K562 (cell line): ENCODE data around the gene ANKRD12. TPM values are rescaled to one million over a fixed set of nuclear protein-coding genes. Genes with fewer than 3 reads are reported as not detected.
A peak's percentile ranks its signal among the peaks of the same experiment; 100 is the strongest.

ENCODE experiments used
- ATAC-seq: fragments of 200-7000 bp; cut with Tn5 transposase; 3 replicates; pipeline ENCODE4 v1.9.1; 2020; ENCODE audit warnings: moderate library complexity
- BruUV-seq: library from RNA; stranded (reverse); fragments of 400-500 nt; replicated peaks from 2 replicates; lab custom pipeline; 2021; lab: Mats Ljungman, UMichigan
- CTCF ChIA-PET: fragments of 300-600 bp; formaldehyde crosslinking; extraction: SDS; loops from one replicate; lab custom pipeline; 2021; ENCODE audit warnings: low intra/inter-chr PET ratio; lab: Yijun Ruan, JAX
- POLR2A ChIA-PET: fragments of 300-600, 350-650 bp; sonication (Branson Sonifier 250); formaldehyde crosslinking; extraction: SDS; loops from one replicate; lab custom pipeline; 2021; ENCODE audit warnings: antibody characterized with exemption, inconsistent platforms; lab: Yijun Ruan, JAX
- DNase-seq, 4 experiments: peaks; one replicate each; pipeline versions ENCODE4 v3.0.0 to v3.0.0-alpha.2; 2011 to 2018; ENCODE audit warnings: low spot score in 3 of 4, mixed read lengths in 3 of 4; ENCODE audit errors: extremely low read depth in 1 of 4
- FAIRE-seq: peaks from 2 replicates; lab custom pipeline; 2011; peaks lifted over from hg19 to GRCh38; lab: Jason Lieb, UNC
- H2AFZ ChIP-seq: 2 replicates; pipeline ENCODE4 v1.6.0; 2011; ENCODE audit warnings: low read depth, low read length, control low read depth, inconsistent platforms
- H3K27ac ChIP-seq: fragments of 200-600 bp; 3 replicates; pipeline ENCODE4 v1.8.0; 2011; ENCODE audit warnings: low read depth, mild to moderate bottlenecking, control low read depth, inconsistent platforms, low read length, moderate library complexity, mixed read lengths; ENCODE audit errors: extremely low read depth
- H3K27me3 ChIP-seq, 2 experiments: fragments of 300-600 bp in 1 of 2; 2 replicates in 1 of 2; 3 replicates in 1 of 2; pipeline versions ENCODE4 v1.6.0 to v1.8.0; 2011; ENCODE audit warnings: inconsistent platforms in 2 of 2, low read length in 2 of 2, mild to moderate bottlenecking in 1 of 2, mixed read lengths in 1 of 2, moderate library complexity in 1 of 2; ENCODE audit not compliant: control insufficient read depth in 2 of 2, insufficient read depth in 2 of 2
- H3K36me3 ChIP-seq: fragments of 300-600 bp; 3 replicates; pipeline ENCODE4 v1.8.0; 2011; ENCODE audit warnings: mild to moderate bottlenecking, low read length, inconsistent platforms; ENCODE audit not compliant: control insufficient read depth, insufficient read depth
- H3K4me1 ChIP-seq, 2 experiments: fragments of 200-600 bp in 1 of 2; replicated peaks in 1 of 2; 2 replicates in 1 of 2; 3 replicates in 1 of 2; pipeline versions ENCODE4 v1.5.1 to v1.8.0; 2011; ENCODE audit warnings: inconsistent platforms in 2 of 2, low read length in 2 of 2, mild to moderate bottlenecking in 1 of 2, mixed read lengths in 1 of 2, moderate library complexity in 1 of 2; ENCODE audit not compliant: control insufficient read depth in 2 of 2, insufficient read depth in 2 of 2
- H3K4me2 ChIP-seq: 2 replicates; pipeline ENCODE4 v1.6.1; 2011; ENCODE audit warnings: low read length, control low read depth, inconsistent platforms, mixed read lengths; ENCODE audit not compliant: insufficient read depth
- H3K4me3 ChIP-seq: fragments of 200-600 bp; sonication (generic), shearing (Covaris generic); 2 replicates; pipeline ENCODE4 v1.5.1; 2016; ENCODE audit warnings: control low read depth, inconsistent platforms
- H3K79me2 ChIP-seq: fragments of 200-600 bp; 3 replicates; pipeline ENCODE4 v1.8.0; 2011; ENCODE audit warnings: low read length, inconsistent platforms; ENCODE audit not compliant: control insufficient read depth, insufficient read depth
- H3K9ac ChIP-seq, 2 experiments: 2 replicates each; pipeline versions ENCODE4 v1.6.0 to v1.6.1; 2011; ENCODE audit warnings: low read depth in 2 of 2, low read length in 2 of 2, control low read depth in 1 of 2, inconsistent platforms in 1 of 2, mild to moderate bottlenecking in 1 of 2, mixed read lengths in 1 of 2; ENCODE audit not compliant: insufficient read depth in 1 of 2
- H3K9me1 ChIP-seq: one replicate; pipeline ENCODE4 v1.6.0; 2011; ENCODE audit warnings: inconsistent platforms, mild to moderate bottlenecking, low read length, moderate library complexity; ENCODE audit not compliant: control insufficient read depth, insufficient read depth
- H3K9me3 ChIP-seq: replicated peaks from 2 replicates; pipeline ENCODE4 v1.5.1; 2011; ENCODE audit warnings: low read depth, low read length, inconsistent platforms; ENCODE audit not compliant: control insufficient read depth, insufficient read depth
- H4K20me1 ChIP-seq: replicated peaks from 2 replicates; pipeline ENCODE4 v1.6.1; 2011; ENCODE audit warnings: low read length, inconsistent platforms, mixed read lengths; ENCODE audit not compliant: control insufficient read depth, insufficient read depth
- CREB5 ChIP-seq: fragments of 250-450 bp; sonication (Bioruptor Pico); IDR thresholded peaks from 2 replicates; pipeline ENCODE4 v1.5.0; 2020; ENCODE audit warnings: mild to moderate bottlenecking
- CTCFL ChIP-seq: IDR thresholded peaks from 2 replicates; pipeline ENCODE4 v1.6.1; 2011; ENCODE audit warnings: borderline replicate concordance, low read depth, mild to moderate bottlenecking, moderate library complexity, low read length; ENCODE audit not compliant: insufficient read depth, poor library complexity, severe bottlenecking
- ELK1 ChIP-seq: sonication (generic); formaldehyde crosslinking; IDR thresholded peaks from 2 replicates; pipeline ENCODE4 v1.8.1; 2022; ENCODE audit warnings: missing genetic modification reagents
- ETV5 ChIP-seq: sonication (generic); formaldehyde crosslinking; IDR thresholded peaks from 2 replicates; pipeline ENCODE4 v1.4.0; 2020; ENCODE audit warnings: low read depth, mild to moderate bottlenecking, missing genetic modification reagents
- GATA2 ChIP-seq: sonication (generic); formaldehyde crosslinking; IDR thresholded peaks from 2 replicates; pipeline ENCODE4 v1.4.0; 2020; ENCODE audit warnings: mild to moderate bottlenecking, missing genetic modification reagents
- KLF10 ChIP-seq: fragments of 250-450 bp; sonication (Bioruptor Pico); IDR thresholded peaks from 2 replicates; pipeline ENCODE4 v1.6.1; 2021; ENCODE audit warnings: matching md5 sums
- MCM7 ChIP-seq, 2 experiments: fragments of 450-650 bp; IDR thresholded peaks; 2 replicates each; pipeline ENCODE4 v1.6.1; 2016 to 2018
- NCOA6 ChIP-seq: fragments of 450-650 bp; IDR thresholded peaks from 2 replicates; pipeline ENCODE4 v1.6.1; 2017; ENCODE audit warnings: mild to moderate bottlenecking
- NR2C1 ChIP-seq, 2 experiments: fragments of 450-650 bp; IDR thresholded peaks; 2 replicates each; pipeline ENCODE4 v1.6.1; 2017; ENCODE audit warnings: mild to moderate bottlenecking in 2 of 2, antibody characterized with exemption in 1 of 2, inconsistent platforms in 1 of 2, missing compliant biosample characterization in 1 of 2, missing genetic modification characterization in 1 of 2
- PML ChIP-seq: IDR thresholded peaks from 2 replicates; pipeline ENCODE4 v1.6.1; 2012; ENCODE audit warnings: low read length, inconsistent platforms
- POLR2AphosphoS2 ChIP-seq: IDR thresholded peaks from 2 replicates; pipeline ENCODE4 v1.6.1; 2012; ENCODE audit warnings: low read length, improper control_type of control experiment
- SMARCA4 ChIP-seq: fragments of 450-650 bp; IDR thresholded peaks from 2 replicates; pipeline ENCODE4 v1.6.1; 2016
- TAL1 ChIP-seq: fragments of 450-650 bp; IDR thresholded peaks from 2 replicates; pipeline ENCODE4 v1.6.1; 2016; ENCODE audit warnings: mild to moderate bottlenecking
- U2AF1 ChIP-seq: fragments of 200-400 bp; formaldehyde crosslinking; optimal IDR thresholded peaks from 2 replicates; pipeline ENCODE3; 2017; ENCODE audit warnings: mild to moderate bottlenecking, low read depth, low read length, moderate library complexity
- ZBTB11 ChIP-seq, 3 experiments: fragments of 200-800 bp in 1 of 3; fragments of 250-450 bp in 1 of 3; fragments of 450-650 bp in 1 of 3; sonication (Bioruptor Pico) in 1 of 3; sonication (Bioruptor generic) in 1 of 3; formaldehyde crosslinking in 1 of 3; IDR thresholded peaks; 2 replicates each; pipeline versions ENCODE4 v1.6.1 to v1.8.0; 2016 to 2022; ENCODE audit warnings: mild to moderate bottlenecking in 2 of 3, missing genetic modification characterization in 2 of 3, missing compliant biosample characterization in 1 of 3, moderate library complexity in 1 of 3
- in situ Hi-C: fragments of 300-500 bp; cut with MboI; formaldehyde crosslinking; loops from 4 replicates; pipeline ENCODE4 v1.15.0; 2018; ENCODE audit warnings: inconsistent platforms, mixed read lengths
- intact Hi-C: fragments of 100-400 bp; cut with micrococcal nuclease; formaldehyde crosslinking; loops from 2 replicates; pipeline ENCODE4 v1.14.2; 2022
- polyA plus RNA-seq, 8 experiments: library from polyadenylated mRNA; depleted of rRNA in 4 of 8; stranded (reverse) in 5 of 8; unstranded in 3 of 8; fragments of >200 nt; fragmentation: Nextera tagmentation in 2 of 8; fragmentation: Illumina TruSeq in 1 of 8; extraction: Ambion mirVana in 2 of 8; extraction: Trizol in 1 of 8; gene quantifications; 2 replicates each; pipeline versions ENCODE4 v1.2.1 to v1.2.3, GENCODE V29; 2011 to 2014; ENCODE audit warnings: inconsistent platforms in 1 of 8, missing spikeins in 1 of 8
- total RNA-seq, 7 experiments: library from RNA; depleted of rRNA in 6 of 7; stranded (reverse); fragments of >200 nt in 6 of 7; fragmentation: Illumina TruSeq in 2 of 7; extraction: Trizol in 2 of 7; gene quantifications; 2 replicates each; pipeline versions ENCODE4 v1.2.1 to v1.2.3, GENCODE V29; 2011 to 2021; ENCODE audit warnings: low replicate concordance in 1 of 7

ANKRD12 gene
- total and polyA plus RNA-seq, 9 of the 15 experiments (the other 6 are each of a cell fraction or from before 2014, with no cell fraction given), result 6.6 to 28.2 (median 16.0) TPM

- 0 out of 2 replicates have a peak, but pooled peaks cover 4% of the 10 kb centered on the region for H4K20me1 ChIP-seq
- peak overlapping the region in 1 of 2 experiments; percentile 9; a peak in 1 of 4 replicates for H3K9ac ChIP-seq
- H3K36me3 ChIP-seq, result peaks cover 80% of the 10 kb centered on the region
- H3K4me3 ChIP-seq, result no peak overlapping the region
- H3K27ac ChIP-seq, result peak overlapping the region; percentile 71; the same call in 1 of the 3 replicates
- peaks cover 100% of the 10 kb centered on the region for H3K79me2 ChIP-seq
- intact Hi-C loops (no loop called here), in situ Hi-C loops (no loop called here)
- H2AFZ ChIP-seq, result no peak overlapping the region
- peak; percentile 59 for ATAC-seq
- peaks cover 8 to 52% of the 10 kb centered on the region in 2 experiments for H3K4me1 ChIP-seq
- H3K9me1 ChIP-seq, result no peaks in the 10 kb centered on the region
- POLR2A ChIA-PET, result interaction anchor here (0.6 to 4.2 kb wide), 9 partner anchors 10 to 443 kb away, joined by 3 to 53 read pairs (median 4); partner anchors contain the start of gene NDUFV2
- no peak overlapping the region for H3K4me2 ChIP-seq
- FAIRE-seq, result peak; percentile 52
- BruUV-seq, result no TSS peak
- CTCF ChIA-PET, result no interaction called here
- no peaks in the 10 kb centered on the region for H3K27me3 ChIP-seq
- DNase-seq, result peak in 2 of 4 experiments; percentile 41 to 52
- H3K9me3 ChIP-seq, result no peaks in the 10 kb centered on the region
- TF ChIP-seq TAL1 (peak; percentile 47; the same call in 1 of the 2 replicates), ZBTB11 (CRISPR knock-in tag; IDR thresholded peaks at IDR 0.05) (no peak), U2AF1 (no peak), ETV5 (CRISPR knock-in tag) (no peak), NCOA6 (no peak), SMARCA4 (peak; percentile 48; the same call in 1 of the 2 replicates), GATA2 (no peak), CTCFL (no peak), KLF10 (CRISPR knock-in tag) (no peak), NR2C1 (IDR thresholded peaks at IDR 0.05) (no peak), NR2C1 (tag; IDR thresholded peaks at IDR 0.05) (no peak), POLR2AphosphoS2 (no peak), ELK1 (CRISPR knock-in tag) (no peak), CREB5 (CRISPR knock-in tag) (no peak), MCM7 (IDR thresholded peaks at IDR 0.05) (no peak), PML (no peak)
Observed at GRCh38 chr18:9115984-9116383, 20.6 kb upstream of the ANKRD12 start.
